Immature natural killer cell (primary cell): ENCODE results near the gene OR52B2. TPM values are rescaled to one million over a fixed set of nuclear protein-coding genes. Genes with fewer than 3 reads are reported as not detected.

ENCODE experiments used
- DNase-seq, 3 donors: peaks; one replicate each; pipeline ENCODE4 v3.0.0; 2022; ENCODE audit warnings: mixed read lengths in 1 of 3
- H3K27ac Mint-ChIP-seq, 6 donors: one replicate each; pipeline ENCODE4 v1.8.0; 2020; ENCODE audit warnings: mixed read lengths in 6 of 6, mild to moderate bottlenecking in 5 of 6, inconsistent platforms in 4 of 6, moderate library complexity in 3 of 6
- H3K27me3 Mint-ChIP-seq, 3 donors: one replicate each; pipeline ENCODE4 v1.8.0; 2020 to 2021; ENCODE audit warnings: low read depth in 3 of 3, mild to moderate bottlenecking in 3 of 3, mixed read lengths in 3 of 3, moderate library complexity in 3 of 3, inconsistent platforms in 1 of 3
- H3K36me3 Mint-ChIP-seq, 3 donors: one replicate each; pipeline ENCODE4 v1.8.0; 2020; ENCODE audit warnings: mixed read lengths in 3 of 3, inconsistent platforms in 2 of 3, mild to moderate bottlenecking in 2 of 3
- H3K4me1 Mint-ChIP-seq, 2 donors: one replicate each; pipeline ENCODE4 v1.8.0; 2020; ENCODE audit warnings: inconsistent platforms in 2 of 2, mild to moderate bottlenecking in 2 of 2, mixed read lengths in 2 of 2, moderate library complexity in 1 of 2
- H3K4me3 Mint-ChIP-seq, 5 donors: one replicate each; pipeline ENCODE4 v1.8.0; 2020; ENCODE audit warnings: mild to moderate bottlenecking in 5 of 5, mixed read lengths in 5 of 5, inconsistent platforms in 3 of 5, moderate library complexity in 3 of 5
- H3K9me3 Mint-ChIP-seq, 6 donors: one replicate each; pipeline ENCODE4 v1.8.0; 2020; ENCODE audit warnings: mild to moderate bottlenecking in 6 of 6, mixed read lengths in 6 of 6, inconsistent platforms in 4 of 6, moderate library complexity in 3 of 6
- polyA plus RNA-seq, 3 donors: library from polyadenylated mRNA; unstranded; fragments of 300-500 nt; fragmentation: Illumina TruSeq; gene quantifications; one replicate each; pipeline ENCODE4 v1.2.3, GENCODE V29; 2021

Gene OR52B2
- polyA plus RNA-seq, 3 donors from 2014 or later: not detected

DNA sequence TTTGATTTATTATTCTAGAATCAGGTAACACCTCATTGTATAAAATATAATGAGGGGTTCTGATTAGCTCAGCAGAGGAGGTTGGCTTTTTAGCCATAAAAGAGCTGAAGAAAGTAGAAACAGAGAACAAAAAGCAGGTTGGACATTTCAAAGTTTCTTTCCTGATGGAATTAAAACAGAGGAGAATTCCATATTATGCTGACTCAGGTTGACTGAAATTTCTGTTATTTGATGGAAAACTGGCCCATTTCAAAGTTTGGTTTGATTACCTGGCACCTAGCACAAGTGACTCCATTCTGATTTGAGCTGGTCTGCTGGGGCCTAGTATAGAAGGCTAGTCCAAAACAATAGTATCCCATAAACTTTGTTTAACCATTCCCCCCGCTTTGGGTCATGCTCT lies 37.7 kb downstream of the OR52B2 start:
- H3K27ac Mint-ChIP-seq: no peak overlapping the region
- no peaks in the 10 kb centered on the region for H3K4me1 Mint-ChIP-seq
- peaks cover 0 to 2% (median 0%) of the 10 kb centered on the region in 3 donors for H3K27me3 Mint-ChIP-seq
- H3K36me3 Mint-ChIP-seq: peaks cover 0 to 7% (median 0%) of the 10 kb centered on the region in 3 donors
- no peak overlapping the region for H3K4me3 Mint-ChIP-seq
- no peak for DNase-seq
- no peaks in the 10 kb centered on the region for H3K9me3 Mint-ChIP-seq

- no peak overlapping the region for H3K4me3 Mint-ChIP-seq
- no peaks in the 10 kb centered on the region for H3K9me3 Mint-ChIP-seq
- no peaks in the 10 kb centered on the region for H3K4me1 Mint-ChIP-seq
- no peak for DNase-seq
- H3K27ac Mint-ChIP-seq: no peak overlapping the region
- H3K36me3 Mint-ChIP-seq: peaks cover 0 to 7% (median 0%) of the 10 kb centered on the region in 3 donors
- peaks cover 0 to 2% (median 0%) of the 10 kb centered on the region in 3 donors for H3K27me3 Mint-ChIP-seq
Observed at GRCh38 chr11:6129635-6130034, 40.5 kb downstream of the OR52B2 start.

- no peaks in the 10 kb centered on the region for H3K4me1 Mint-ChIP-seq
- no peak overlapping the region for H3K27ac Mint-ChIP-seq
- no peak overlapping the region for H3K4me3 Mint-ChIP-seq
- H3K27me3 Mint-ChIP-seq: peaks cover 0 to 2% (median 0%) of the 10 kb centered on the region in 3 donors
- no peak for DNase-seq
- H3K9me3 Mint-ChIP-seq: no peaks in the 10 kb centered on the region
- peaks cover 0 to 7% (median 0%) of the 10 kb centered on the region in 3 donors for H3K36me3 Mint-ChIP-seq
Observed at GRCh38 chr11:6129011-6129410, 41.1 kb downstream of the OR52B2 start.

DNA sequence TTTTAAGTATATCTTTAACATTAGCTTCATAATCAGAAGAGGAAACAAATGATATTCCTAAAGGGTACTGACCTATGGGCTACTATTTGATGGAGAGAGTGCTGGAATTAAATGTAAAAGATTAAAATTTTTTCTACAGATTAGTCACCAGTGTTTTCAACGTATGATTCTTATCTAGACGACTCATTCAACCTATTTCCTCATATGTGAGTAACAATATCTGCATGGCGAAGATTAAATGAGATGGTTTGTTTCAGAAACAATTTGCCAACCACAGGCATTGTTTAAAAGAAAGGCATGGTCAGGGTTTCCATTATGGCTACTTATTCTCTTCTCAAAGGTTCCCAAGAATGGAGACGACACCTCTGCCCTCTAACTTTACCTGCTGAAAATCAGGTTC lies 42.2 kb downstream of the OR52B2 start:
- H3K27ac Mint-ChIP-seq: no peak overlapping the region
- H3K4me3 Mint-ChIP-seq: no peak overlapping the region
- no peaks in the 10 kb centered on the region for H3K4me1 Mint-ChIP-seq
- peaks cover 0 to 4% (median 0%) of the 10 kb centered on the region in 3 donors for H3K36me3 Mint-ChIP-seq
- peaks cover 0 to 2% (median 0%) of the 10 kb centered on the region in 3 donors for H3K27me3 Mint-ChIP-seq
- H3K9me3 Mint-ChIP-seq: no peaks in the 10 kb centered on the region
- DNase-seq: no peak

DNA sequence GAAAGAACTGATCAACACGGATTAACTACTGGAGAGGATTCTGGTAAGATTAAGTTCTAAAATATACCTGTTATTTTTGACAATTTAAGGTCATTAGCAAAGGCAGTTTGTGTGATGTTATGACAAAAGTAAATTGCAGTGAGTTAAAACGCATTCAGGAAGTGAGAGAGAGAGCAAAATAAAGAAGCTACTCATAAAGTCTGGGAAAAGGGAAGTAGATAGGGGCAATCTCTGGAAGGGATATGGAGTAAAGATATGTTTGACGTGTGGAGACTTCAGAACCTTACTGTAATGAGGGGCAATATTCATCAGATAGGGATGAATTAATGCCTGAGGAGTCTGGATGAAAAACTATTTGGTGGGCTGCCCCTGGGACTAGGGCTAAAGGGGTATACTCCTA lies 45.9 kb downstream of the OR52B2 start:
- H3K4me1 Mint-ChIP-seq: no peaks in the 10 kb centered on the region
- no peaks in the 10 kb centered on the region for H3K36me3 Mint-ChIP-seq
- H3K27ac Mint-ChIP-seq: no peak overlapping the region
- H3K4me3 Mint-ChIP-seq: no peak overlapping the region
- no peak for DNase-seq
- peaks cover 0 to 2% (median 0%) of the 10 kb centered on the region in 6 donors for H3K9me3 Mint-ChIP-seq
- H3K27me3 Mint-ChIP-seq: peaks cover 0 to 3% (median 0%) of the 10 kb centered on the region in 3 donors

Other genes starting within 250 kb of the OR52B2 start
- not detected for gene OR56A3, start 228.1 kb downstream of the OR52B2 start, polyA plus RNA-seq
- gene OR56A5, start 201.8 kb downstream of the OR52B2 start, polyA plus RNA-seq: not detected
- not detected for gene OR52L1, start 183.3 kb downstream of the OR52B2 start, polyA plus RNA-seq
- gene OR56A4, start 163.4 kb downstream of the OR52B2 start, polyA plus RNA-seq: not detected
- gene OR56A1, start 139.6 kb downstream of the OR52B2 start, polyA plus RNA-seq: not detected
- under 1 TPM in 1 of 3 donors, not detected in 2; 0.18 TPM for gene OR56B4, start 62.6 kb downstream of the OR52B2 start, polyA plus RNA-seq
- gene OR52W1, start 28.9 kb upstream of the OR52B2 start, polyA plus RNA-seq: not detected
- not detected for gene C11orf42, start 35.2 kb upstream of the OR52B2 start, polyA plus RNA-seq
- gene FHIP1B, start 64.3 kb upstream of the OR52B2 start, polyA plus RNA-seq: 10 to 100 TPM; 11.9 to 20.5 (median 15.1) TPM
- not detected for gene CNGA4, start 68.8 kb upstream of the OR52B2 start, polyA plus RNA-seq
- not detected for gene CCKBR, start 89.5 kb upstream of the OR52B2 start, polyA plus RNA-seq
- not detected for gene CAVIN3, start 150.2 kb upstream of the OR52B2 start, polyA plus RNA-seq
- 10 to 100 TPM; 12.0 to 21.9 (median 18.4) TPM for gene SMPD1, start 220.1 kb upstream of the OR52B2 start, polyA plus RNA-seq
- gene APBB1, start 248.8 kb upstream of the OR52B2 start, polyA plus RNA-seq: 10 to 100 TPM; 30.8 to 55.9 (median 35.2) TPM